ENCODE results near the gene PIGQ. TPM values are rescaled to one million over a fixed set of nuclear protein-coding genes. Genes with fewer than 3 reads are reported as not detected.

PIGQ gene
- total and polyA plus RNA-seq, 2 of the 13 experiments (the other 11 are each of a cell fraction or from before 2014, with no cell fraction given), result 7.7 to 19.7 TPM

DNA sequence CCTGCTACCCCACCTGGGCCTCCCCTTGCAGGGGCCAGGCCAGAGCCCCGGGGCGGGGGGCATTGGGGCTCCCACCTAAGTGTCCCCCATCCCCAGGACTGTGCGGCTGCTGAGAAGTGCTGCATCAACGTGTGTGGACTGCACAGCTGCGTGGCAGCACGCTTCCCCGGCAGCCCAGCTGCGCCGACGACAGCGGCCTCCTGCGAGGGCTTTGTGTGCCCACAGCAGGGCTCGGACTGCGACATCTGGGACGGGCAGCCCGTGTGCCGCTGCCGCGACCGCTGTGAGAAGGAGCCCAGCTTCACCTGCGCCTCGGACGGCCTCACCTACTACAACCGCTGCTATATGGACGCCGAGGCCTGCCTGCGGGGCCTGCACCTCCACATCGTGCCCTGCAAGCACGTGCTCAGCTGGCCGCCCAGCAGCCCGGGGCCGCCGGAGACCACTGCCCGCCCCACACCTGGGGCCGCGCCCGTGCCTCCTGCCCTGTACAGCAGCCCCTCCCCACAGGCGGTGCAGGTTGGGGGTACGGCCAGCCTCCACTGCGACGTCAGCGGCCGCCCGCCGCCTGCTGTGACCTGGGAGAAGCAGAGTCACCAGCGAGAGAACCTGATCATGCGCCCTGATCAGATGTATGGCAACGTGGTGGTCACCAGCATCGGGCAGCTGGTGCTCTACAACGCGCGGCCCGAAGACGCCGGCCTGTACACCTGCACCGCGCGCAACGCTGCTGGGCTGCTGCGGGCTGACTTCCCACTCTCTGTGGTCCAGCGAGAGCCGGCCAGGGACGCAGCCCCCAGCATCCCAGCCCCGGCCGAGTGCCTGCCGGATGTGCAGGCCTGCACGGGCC, 62.9 kb downstream of the PIGQ start:
- FAIRE-seq, result no peak
- POLR2A ChIA-PET, result no interaction called here
- intact Hi-C loops (cut with micrococcal nuclease; ENCODE audit: unreplicated experiment), result no loop called here
- TF ChIP-seq JDP2 (CRISPR knock-in tag; IDR thresholded peaks at IDR 0.05; ENCODE audit: borderline replicate concordance) (no peak), ZNF563 (CRISPR knock-in tag; IDR thresholded peaks at IDR 0.05) (no peak), POLR2A (IDR thresholded peaks at IDR 0.05; ENCODE audit: insufficient read depth in 1 of 2, low read depth in 2 of 2, low read length in 2 of 2) (peak in 1 of 2 experiments; percentile 42; a peak in 1 of 4 replicates), NONO (IDR thresholded peaks at IDR 0.05) (no peak), NONO (CRISPR knock-in tag; conservative IDR thresholded peaks at IDR 0.05) (0 out of 2 replicates have a peak, but pooled peaks have one; percentile 15), GTF3A (CRISPR knock-in tag; conservative IDR thresholded peaks at IDR 0.05) (no peak), ZKSCAN8 (CRISPR knock-in tag; IDR thresholded peaks at IDR 0.05; ENCODE audit: borderline replicate concordance) (no peak), AGO2 (optimal IDR thresholded peaks at IDR 0.05; ENCODE audit: low read depth, low read length) (peak; percentile 60)
- TF ChIP-seq, protein P1, sequence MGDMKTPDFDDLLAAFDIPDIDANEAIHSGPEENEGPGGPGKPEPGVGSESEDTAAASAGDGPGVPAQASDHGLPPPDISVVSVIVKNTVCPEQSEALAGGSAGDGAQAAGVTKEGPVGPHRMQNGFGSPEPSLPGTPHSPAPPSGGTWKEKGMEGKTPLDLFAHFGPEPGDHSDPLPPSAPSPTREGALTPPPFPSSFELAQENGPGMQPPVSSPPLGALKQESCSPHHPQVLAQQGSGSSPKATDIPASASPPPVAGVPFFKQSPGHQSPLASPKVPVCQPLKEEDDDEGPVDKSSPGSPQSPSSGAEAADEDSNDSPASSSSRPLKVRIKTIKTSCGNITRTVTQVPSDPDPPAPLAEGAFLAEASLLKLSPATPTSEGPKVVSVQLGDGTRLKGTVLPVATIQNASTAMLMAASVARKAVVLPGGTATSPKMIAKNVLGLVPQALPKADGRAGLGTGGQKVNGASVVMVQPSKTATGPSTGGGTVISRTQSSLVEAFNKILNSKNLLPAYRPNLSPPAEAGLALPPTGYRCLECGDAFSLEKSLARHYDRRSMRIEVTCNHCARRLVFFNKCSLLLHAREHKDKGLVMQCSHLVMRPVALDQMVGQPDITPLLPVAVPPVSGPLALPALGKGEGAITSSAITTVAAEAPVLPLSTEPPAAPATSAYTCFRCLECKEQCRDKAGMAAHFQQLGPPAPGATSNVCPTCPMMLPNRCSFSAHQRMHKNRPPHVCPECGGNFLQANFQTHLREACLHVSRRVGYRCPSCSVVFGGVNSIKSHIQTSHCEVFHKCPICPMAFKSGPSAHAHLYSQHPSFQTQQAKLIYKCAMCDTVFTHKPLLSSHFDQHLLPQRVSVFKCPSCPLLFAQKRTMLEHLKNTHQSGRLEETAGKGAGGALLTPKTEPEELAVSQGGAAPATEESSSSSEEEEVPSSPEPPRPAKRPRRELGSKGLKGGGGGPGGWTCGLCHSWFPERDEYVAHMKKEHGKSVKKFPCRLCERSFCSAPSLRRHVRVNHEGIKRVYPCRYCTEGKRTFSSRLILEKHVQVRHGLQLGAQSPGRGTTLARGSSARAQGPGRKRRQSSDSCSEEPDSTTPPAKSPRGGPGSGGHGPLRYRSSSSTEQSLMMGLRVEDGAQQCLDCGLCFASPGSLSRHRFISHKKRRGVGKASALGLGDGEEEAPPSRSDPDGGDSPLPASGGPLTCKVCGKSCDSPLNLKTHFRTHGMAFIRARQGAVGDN (CRISPR knock-in tag; IDR thresholded peaks at IDR 0.05), result no peak
- TF ChIP-seq, protein P2, sequence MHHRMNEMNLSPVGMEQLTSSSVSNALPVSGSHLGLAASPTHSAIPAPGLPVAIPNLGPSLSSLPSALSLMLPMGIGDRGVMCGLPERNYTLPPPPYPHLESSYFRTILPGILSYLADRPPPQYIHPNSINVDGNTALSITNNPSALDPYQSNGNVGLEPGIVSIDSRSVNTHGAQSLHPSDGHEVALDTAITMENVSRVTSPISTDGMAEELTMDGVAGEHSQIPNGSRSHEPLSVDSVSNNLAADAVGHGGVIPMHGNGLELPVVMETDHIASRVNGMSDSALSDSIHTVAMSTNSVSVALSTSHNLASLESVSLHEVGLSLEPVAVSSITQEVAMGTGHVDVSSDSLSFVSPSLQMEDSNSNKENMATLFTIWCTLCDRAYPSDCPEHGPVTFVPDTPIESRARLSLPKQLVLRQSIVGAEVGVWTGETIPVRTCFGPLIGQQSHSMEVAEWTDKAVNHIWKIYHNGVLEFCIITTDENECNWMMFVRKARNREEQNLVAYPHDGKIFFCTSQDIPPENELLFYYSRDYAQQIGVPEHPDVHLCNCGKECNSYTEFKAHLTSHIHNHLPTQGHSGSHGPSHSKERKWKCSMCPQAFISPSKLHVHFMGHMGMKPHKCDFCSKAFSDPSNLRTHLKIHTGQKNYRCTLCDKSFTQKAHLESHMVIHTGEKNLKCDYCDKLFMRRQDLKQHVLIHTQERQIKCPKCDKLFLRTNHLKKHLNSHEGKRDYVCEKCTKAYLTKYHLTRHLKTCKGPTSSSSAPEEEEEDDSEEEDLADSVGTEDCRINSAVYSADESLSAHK (CRISPR knock-in tag; IDR thresholded peaks at IDR 0.05; ENCODE audit: borderline replicate concordance), result no peak
- TF ChIP-seq, protein P3, sequence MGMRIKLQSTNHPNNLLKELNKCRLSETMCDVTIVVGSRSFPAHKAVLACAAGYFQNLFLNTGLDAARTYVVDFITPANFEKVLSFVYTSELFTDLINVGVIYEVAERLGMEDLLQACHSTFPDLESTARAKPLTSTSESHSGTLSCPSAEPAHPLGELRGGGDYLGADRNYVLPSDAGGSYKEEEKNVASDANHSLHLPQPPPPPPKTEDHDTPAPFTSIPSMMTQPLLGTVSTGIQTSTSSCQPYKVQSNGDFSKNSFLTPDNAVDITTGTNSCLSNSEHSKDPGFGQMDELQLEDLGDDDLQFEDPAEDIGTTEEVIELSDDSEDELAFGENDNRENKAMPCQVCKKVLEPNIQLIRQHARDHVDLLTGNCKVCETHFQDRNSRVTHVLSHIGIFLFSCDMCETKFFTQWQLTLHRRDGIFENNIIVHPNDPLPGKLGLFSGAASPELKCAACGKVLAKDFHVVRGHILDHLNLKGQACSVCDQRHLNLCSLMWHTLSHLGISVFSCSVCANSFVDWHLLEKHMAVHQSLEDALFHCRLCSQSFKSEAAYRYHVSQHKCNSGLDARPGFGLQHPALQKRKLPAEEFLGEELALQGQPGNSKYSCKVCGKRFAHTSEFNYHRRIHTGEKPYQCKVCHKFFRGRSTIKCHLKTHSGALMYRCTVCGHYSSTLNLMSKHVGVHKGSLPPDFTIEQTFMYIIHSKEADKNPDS (CRISPR knock-in tag; IDR thresholded peaks at IDR 0.05), result peak; percentile 47; the same call in 1 of the 2 replicates
- TF ChIP-seq, protein P4, sequence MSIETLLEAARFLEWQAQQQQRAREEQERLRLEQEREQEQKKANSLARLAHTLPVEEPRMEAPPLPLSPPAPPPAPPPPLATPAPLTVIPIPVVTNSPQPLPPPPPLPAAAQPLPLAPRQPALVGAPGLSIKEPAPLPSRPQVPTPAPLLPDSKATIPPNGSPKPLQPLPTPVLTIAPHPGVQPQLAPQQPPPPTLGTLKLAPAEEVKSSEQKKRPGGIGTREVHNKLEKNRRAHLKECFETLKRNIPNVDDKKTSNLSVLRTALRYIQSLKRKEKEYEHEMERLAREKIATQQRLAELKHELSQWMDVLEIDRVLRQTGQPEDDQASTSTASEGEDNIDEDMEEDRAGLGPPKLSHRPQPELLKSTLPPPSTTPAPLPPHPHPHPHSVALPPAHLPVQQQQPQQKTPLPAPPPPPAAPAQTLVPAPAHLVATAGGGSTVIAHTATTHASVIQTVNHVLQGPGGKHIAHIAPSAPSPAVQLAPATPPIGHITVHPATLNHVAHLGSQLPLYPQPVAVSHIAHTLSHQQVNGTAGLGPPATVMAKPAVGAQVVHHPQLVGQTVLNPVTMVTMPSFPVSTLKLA (IDR thresholded peaks at IDR 0.05), result no peak

More for the DNA sequence above, 62.9 kb downstream of the PIGQ start:
- no peaks in the 10 kb centered on the region for H3K9me3 ChIP-seq (ENCODE audit: low read length)
- no peak overlapping the region for H3K27ac ChIP-seq (ENCODE audit: extremely low read length, insufficient read depth, low read length)
- BruUV-seq (replicated peaks), result no TSS peak
- ATAC-seq, result no peak
- in situ Hi-C loops (cut with HindIII; ENCODE audit: extremely low pct_ligation_motif_present, low pct_unique_long_range_greater_than_20kb), result no loop called here
- peaks cover 6% of the 10 kb centered on the region for H3K79me2 ChIP-seq (ENCODE audit: insufficient read depth, low read length)
- peaks cover 0 to 4% of the 10 kb centered on the region in 2 experiments; a peak in 1 of 5 replicates for H3K36me3 ChIP-seq (replicated peaks in 1 of 2; ENCODE audit: control insufficient read depth in 1 of 2, insufficient read depth in 2 of 2, low read length in 2 of 2)
- peaks cover 37% of the 10 kb centered on the region for H3K4me1 ChIP-seq (ENCODE audit: insufficient read depth, low read length)
- H3K4me3 ChIP-seq (replicated peaks in 1 of 3; ENCODE audit: insufficient read depth in 1 of 3, low read depth in 2 of 3, low read length in 3 of 3), result no peak overlapping the region
- DNase-seq (ENCODE audit: low spot score), result no peak
- H3K4me2 ChIP-seq (ENCODE audit: low read depth, low read length), result no peak overlapping the region
- H3K9ac ChIP-seq (ENCODE audit: insufficient read depth, low read depth, low read length), result no peak overlapping the region
- CTCF ChIA-PET (ENCODE audit: low intra/inter-chr PET ratio, low total read pairs), result no interaction called here
- H4K20me1 ChIP-seq (ENCODE audit: insufficient read depth, low read length), result no peaks in the 10 kb centered on the region
- no peaks in the 10 kb centered on the region for H3K27me3 ChIP-seq (ENCODE audit: control insufficient read depth in 1 of 2, insufficient read depth in 2 of 2, low read length in 2 of 2)
- WGBS (ENCODE audit: low lambda C conversion rate), result 98% methylated on average over 39 of the region's 67 CpGs
- no peak overlapping the region for H2AFZ ChIP-seq (ENCODE audit: low read length)

Measured in HepG2 (cell line).